Esophagus squamous epithelium (tissue), 4 donors: ENCODE results near the gene IP6K1.
A peak's percentile ranks its signal among the peaks of the same experiment; 100 is the strongest.

Experiments used
- POLR2A ChIP-seq, 4 donors: fragments of 450-650 bp; IDR thresholded peaks; one replicate each; pipeline ENCODE4 v1.6.1; 2017; ENCODE audit warnings: antibody characterized with exemption in 4 of 4, mild to moderate bottlenecking in 4 of 4, moderate library complexity in 3 of 4
- TF ChIP-seq, protein P1 (sequence below), 6 experiments: fragments of 450-650 bp in 4 of 6; fragments of 200-600 bp in 2 of 6; sonication (generic) in 2 of 6; IDR thresholded peaks; one replicate each; pipeline ENCODE4 v1.5.1; 2016 to 2019; ENCODE audit warnings: antibody characterized with exemption in 6 of 6, mild to moderate bottlenecking in 4 of 6, moderate library complexity in 4 of 6

- peak in 2 of 4 donors; percentile 80 to 81 for TF ChIP-seq POLR2A (IDR thresholded peaks at IDR 0.05)
- TF ChIP-seq, protein P1, sequence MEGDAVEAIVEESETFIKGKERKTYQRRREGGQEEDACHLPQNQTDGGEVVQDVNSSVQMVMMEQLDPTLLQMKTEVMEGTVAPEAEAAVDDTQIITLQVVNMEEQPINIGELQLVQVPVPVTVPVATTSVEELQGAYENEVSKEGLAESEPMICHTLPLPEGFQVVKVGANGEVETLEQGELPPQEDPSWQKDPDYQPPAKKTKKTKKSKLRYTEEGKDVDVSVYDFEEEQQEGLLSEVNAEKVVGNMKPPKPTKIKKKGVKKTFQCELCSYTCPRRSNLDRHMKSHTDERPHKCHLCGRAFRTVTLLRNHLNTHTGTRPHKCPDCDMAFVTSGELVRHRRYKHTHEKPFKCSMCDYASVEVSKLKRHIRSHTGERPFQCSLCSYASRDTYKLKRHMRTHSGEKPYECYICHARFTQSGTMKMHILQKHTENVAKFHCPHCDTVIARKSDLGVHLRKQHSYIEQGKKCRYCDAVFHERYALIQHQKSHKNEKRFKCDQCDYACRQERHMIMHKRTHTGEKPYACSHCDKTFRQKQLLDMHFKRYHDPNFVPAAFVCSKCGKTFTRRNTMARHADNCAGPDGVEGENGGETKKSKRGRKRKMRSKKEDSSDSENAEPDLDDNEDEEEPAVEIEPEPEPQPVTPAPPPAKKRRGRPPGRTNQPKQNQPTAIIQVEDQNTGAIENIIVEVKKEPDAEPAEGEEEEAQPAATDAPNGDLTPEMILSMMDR (IDR thresholded peaks at IDR 0.05) = peak; percentile 89 to 95 (median 92)
Measured at GRCh38 chr3:49802719-49803464, 16.6 kb upstream of the IP6K1 start, which contains the start of gene INKA1.
